GM18526 (cell line): ENCODE measurements around the gene PPEF2.

Experiments
- POLR2A ChIP-seq: IDR thresholded peaks from 3 replicates; pipeline ENCODE4 v1.6.1; 2011; ENCODE audit not compliant: insufficient read length; ENCODE audit errors: extremely low read depth

PPEF2 gene, protein sequence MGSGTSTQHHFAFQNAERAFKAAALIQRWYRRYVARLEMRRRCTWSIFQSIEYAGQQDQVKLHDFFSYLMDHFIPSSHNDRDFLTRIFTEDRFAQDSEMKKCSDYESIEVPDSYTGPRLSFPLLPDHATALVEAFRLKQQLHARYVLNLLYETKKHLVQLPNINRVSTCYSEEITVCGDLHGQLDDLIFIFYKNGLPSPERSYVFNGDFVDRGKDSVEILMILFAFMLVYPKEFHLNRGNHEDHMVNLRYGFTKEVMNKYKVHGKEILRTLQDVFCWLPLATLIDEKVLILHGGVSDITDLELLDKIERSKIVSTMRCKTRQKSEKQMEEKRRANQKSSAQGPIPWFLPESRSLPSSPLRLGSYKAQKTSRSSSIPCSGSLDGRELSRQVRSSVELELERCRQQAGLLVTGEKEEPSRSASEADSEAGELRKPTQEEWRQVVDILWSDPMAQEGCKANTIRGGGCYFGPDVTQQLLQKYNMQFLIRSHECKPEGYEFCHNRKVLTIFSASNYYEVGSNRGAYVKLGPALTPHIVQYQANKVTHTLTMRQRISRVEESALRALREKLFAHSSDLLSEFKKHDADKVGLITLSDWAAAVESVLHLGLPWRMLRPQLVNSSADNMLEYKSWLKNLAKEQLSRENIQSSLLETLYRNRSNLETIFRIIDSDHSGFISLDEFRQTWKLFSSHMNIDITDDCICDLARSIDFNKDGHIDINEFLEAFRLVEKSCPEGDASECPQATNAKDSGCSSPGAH

DNA sequence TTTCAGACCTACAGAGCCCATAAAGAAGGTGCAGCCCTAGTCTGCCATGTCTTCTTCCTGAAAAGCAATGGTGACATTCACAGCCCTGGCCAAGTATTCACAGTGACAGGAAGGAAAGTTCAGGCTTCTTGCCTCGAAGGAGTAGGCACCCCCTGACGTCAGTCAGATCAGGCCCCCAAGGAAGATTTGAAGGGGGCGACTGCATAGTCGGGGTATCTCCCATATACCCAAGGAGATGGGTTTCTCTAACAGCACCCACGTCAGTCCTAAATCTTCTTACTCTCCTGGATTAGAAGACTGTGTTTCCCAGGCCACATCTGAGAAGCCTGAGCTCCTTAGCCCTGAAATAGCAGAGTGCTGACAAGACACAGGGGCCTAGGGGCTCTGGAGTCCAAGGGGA, at the start of gene PPEF2:
Gene PPEF2, minus strand, starts transcription at position 101 of the 400 bp plus-strand sequence. CDS start 6,127 bp downstream, outside the sequence.
- no peak for TF ChIP-seq POLR2A

DNA sequence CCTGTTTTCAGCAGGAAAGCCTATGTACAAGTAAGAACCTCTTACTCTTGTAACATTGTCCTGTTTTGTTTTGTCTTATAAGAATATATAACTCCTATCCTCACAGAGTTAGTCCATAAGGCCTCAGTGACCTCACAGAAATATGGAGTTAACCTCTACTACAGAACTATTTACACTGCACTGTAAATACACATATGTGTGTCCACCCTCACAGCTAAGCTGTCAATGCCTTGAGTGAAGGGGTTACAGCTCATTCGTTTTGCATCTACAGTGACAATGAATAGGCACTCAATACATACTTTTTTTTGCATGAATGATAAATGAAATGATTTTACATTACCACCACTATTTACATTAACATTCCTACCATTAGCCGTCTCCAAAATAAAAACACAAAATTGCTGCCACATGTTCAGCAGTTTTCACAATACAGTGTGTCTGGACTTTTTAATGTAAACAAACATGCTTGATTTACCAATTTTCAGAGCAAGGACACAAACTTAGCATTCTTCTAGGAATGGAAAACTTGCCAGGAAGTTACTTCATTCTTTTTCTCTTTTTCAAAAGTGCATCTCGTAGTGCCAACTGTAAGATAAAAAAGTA, 48.1 kb upstream of the PPEF2 start:
- TF ChIP-seq POLR2A = no peak

DNA sequence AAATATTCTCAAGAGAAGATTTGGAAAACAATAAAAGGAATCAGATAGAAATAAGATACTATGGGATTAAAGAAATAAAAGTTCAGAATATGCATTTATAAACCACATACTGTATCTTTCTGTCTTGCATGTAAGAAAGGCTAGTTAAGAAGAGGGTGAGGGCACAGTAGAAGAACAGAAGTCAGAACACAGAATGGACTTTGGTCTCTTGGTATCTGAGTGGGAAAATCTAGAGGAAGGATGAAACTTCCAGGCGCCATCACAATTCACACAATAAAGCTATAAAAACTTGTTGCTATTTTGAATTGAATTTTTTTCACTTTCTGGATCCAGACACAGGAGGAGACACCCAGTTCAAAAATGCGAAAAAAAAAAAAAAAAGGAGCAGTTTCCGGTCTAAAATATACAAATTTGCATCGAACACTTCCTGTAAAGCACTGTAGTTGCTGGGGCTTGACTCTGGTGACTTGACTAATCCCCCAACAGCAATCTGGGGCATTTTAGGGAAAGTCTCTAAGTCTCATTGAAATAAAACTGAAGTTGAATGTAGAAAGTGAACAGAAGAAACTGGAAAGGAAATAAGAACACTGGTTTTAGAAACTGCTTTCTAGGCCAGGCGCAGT, 46.7 kb upstream of the PPEF2 start:
- TF ChIP-seq POLR2A = no peak

DNA sequence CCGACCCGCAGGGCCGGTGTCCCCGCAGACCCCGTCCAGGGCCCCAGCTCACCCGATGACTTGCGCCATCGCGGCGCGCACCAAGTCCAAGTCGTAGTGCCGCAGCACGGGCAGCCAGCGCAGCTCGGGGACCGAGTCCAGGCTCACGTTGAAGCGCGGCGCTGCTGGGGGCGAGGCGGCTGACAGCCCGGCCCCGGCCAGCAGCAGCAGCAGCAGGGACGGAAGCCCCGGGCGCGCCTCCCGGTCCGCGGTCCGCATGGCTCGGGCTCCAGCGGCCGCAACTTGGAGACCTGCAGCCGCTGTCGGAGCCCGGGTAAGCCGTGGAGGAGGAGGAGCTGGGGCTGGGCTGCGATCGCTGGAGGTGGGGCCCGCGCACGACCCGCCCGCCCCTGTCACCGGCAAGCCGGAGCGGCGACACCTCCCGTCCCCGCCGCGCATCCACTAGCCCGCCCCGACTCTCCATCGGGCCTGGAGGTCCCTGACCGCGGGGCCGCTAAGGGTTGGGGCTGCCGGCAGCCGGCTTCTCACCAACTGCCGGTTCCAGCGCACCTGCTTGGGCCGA, 38.5 kb upstream of the PPEF2 start, which contains the start of gene NAAA:
Gene NAAA, minus strand, starts transcription at position 322 of the 562 bp plus-strand sequence. Its CDS starts 64 bp downstream, at position 258.
- TF ChIP-seq POLR2A = peak; percentile 34

DNA sequence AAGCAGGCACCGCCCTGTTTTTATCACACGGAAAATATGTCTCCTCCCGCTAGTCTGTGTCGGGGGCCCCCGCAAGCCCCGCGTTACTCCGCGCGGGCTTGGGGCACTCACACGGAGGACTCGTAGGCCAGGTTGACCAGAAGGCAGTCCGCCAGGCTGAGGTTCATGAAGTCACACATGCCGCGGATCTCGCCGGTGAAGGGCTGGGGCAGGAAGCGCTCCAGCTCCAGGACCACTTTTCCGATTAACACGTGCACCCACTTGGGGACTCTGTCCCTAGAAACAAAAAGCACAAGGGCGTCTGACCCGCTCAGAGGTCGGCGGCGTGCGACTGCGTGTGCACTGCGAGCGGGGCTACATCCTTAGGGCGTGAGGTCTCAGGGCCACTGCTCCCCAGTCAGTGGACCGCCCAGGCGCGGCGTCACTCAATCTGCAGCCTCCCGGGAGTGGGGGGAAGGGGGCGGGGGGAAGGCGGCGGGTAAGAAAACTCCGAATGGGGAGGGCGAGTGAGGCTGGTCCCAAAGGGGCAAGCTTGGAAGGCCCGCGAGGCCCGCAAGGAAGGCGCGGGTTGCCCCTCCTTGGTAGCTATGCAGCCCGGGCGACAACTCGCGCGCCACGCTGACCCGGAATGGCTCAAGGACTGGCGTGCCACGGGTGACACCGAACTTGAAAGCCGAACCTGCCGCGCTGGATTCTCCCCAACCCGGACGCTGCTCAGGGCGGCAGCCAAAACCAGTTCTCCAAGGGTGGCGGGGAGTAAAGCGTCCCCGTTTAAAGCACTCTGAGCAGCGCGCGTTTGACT, 37.8 kb upstream of the PPEF2 start:
- TF ChIP-seq POLR2A = peak; percentile 46

DNA sequence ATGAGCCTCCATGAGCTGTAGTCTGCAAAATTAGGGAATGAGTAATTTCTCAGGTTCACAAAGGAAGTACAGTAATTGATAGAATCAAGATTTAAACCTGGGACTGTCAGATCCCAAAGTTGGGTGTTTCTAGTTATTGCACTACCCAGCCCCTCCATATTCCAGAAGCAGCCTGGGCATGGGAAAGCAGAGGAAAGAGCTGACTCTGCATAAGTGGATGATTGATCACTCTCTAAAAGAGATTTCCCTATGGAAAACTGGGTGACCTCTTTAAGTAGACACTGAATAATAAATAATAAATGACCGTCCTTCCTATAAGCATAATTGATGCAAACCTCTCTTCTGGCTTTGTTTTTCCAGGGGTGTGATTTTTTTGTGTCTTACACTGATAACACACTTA, 33.4 kb upstream of the PPEF2 start:
- TF ChIP-seq POLR2A = no peak

DNA sequence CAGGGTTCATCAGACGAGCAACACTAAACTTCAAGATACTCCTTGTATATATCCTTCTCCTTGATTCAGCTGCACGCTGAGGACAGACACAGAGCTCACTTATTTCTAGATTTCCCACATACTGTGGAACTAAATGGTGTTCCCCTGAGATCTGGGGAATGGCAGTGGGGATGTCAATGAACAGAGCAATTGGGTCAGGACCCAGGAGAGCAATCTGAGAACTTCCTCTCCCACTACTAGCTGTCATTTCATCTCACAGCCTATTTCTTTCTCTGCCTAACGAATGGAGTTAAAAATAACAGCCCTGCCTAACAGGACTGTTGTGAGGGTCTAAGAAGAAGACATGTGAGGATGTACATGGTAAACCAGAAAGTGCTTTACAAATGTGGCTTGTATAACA, 27.9 kb upstream of the PPEF2 start:
- no peak for TF ChIP-seq POLR2A

DNA sequence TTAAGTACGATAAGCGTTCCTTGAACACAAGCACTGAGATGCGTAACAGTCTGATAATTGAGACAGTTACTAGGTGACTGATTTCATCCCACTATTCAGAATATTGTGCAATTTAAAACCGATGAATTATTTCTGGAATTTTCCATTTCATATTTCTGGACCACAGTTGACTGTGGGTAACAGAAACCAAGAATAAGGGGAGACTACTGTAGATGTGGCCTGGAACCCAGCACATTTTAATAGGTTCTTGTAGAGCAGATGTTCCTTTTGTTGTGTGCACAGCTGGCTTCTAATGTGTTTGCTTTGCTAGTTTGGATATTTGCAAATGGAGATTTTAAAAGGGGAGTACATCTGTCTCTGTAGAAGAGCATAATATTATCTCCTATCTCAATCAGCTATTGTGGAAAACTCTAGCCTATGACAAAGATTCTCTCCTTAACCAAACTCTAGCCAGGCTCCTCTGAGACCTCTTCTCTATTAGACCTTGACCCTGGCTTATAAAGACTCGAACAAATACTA, 22.1 kb upstream of the PPEF2 start:
- TF ChIP-seq POLR2A = no peak

DNA sequence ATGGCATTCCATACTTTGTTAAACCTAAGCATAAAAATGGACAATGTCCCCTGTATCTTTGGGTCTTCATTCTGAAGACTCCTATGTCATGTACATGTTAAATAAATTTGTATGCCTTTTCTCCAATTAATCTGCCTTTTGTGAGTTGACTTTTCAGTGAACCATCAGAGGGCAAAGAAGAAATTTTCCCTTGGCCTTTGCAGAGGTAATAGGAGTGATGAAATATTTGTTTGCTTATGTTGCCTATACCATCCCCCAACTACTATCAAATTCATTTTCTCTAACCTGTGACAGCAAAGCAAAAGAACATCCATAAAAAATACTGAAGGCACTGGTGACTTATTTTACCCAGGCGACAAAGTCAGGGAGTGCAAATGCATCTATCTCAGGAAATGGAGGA, 20.3 kb upstream of the PPEF2 start:
- TF ChIP-seq POLR2A = no peak

DNA sequence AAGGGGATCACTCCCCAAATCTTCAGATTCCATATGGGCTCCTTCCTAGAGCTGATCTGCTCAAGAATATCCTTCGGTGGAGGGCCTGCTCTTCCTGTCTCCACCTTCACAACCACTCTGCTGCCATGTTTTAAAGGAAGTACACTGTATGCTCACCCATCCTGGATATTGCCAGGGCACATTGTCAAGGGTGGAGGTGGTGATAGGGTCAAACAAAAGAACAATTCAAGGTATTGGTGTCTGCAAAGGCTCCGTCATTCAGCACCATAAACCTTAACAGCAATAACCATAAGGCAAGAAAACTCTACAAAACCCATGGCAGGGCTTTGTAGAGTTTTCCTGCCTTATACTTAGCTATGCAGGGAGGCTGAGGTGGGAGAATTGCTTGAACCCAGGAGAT, 19.7 kb upstream of the PPEF2 start:
- TF ChIP-seq POLR2A = no peak

DNA sequence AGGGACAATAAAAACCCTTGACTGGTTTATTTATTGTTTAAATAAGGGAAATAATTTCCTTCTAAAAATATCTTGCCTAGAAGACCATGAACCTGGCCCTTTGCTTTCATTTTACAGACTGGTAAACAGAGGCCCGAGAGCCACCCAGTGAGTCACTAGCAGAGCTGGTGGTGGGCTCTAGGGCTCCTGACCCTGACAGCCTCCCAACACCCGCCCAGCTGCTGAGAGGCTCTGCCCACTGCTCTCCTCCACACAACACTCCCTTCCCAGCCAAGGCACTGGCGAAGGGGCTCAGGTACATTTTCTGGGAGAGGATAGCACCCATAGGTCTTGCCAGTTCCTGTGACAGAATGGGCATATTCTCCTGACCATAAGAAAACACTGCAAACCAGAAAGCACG, 18.1 kb upstream of the PPEF2 start:
- no peak for TF ChIP-seq POLR2A

DNA sequence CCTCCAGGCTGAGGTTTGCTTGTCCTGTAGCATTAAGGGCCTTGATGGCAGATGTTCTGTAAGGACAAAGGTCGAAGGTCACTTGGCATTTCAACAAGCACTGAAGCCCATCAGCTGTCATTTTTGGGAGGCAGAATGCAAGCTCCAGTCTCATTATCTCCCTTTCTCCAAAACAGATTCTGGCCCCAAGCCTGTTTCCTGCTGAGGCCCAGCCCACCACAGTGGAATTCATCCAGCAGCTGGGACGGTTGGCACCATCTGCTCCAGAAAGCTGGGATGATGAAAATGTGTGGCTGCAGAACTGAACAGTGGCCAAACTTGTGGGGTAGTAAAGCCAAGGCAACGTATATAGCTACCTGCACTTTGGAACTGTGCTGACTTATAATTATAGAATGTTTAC, 17.7 kb upstream of the PPEF2 start:
- no peak for TF ChIP-seq POLR2A

DNA sequence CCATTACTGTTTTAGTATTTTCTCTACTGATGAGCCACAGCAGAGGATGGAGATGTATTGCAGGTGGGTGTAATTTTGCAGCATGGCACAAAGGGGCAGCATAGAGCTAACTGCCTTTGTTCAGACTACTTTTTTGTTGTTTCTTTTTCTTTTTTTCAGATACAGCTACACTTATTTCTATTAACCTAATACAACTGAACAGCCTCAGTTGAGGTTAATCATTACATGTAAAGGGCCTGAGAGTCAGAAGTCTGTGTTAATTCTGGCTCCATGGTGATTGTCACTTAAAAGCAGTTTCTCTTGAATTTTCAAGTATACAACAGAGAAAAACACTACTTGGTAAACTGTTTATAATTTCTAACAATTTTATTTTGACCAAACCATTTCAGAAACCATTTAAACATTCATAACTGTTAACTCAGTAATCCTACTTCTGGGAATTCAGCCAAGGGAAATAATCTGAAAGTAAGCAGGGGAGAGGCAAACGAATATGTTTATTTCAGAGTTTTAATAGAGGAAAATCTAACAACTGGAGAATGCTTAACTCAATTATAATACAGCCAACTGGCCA, 13.9 kb upstream of the PPEF2 start:
- no peak for TF ChIP-seq POLR2A

DNA sequence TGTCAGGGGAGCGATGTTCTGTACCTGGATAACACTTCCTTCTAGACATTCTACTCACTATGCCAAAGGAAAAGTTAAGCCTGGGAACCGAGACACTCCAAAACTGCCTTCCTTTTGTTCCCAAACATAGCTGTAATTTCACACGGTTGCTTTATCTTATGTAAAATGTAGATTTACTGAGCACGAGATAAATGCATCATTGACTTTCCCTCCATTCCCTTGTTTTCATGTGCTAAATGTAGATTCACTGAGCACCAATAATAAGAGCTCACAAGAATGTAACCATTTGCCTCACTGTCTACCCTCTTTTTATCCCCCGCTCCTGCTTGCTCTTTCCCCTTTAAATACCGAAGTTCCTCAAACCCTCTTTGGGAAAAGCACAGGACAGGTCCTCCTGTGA, 10.7 kb upstream of the PPEF2 start:
- TF ChIP-seq POLR2A = no peak
